NCI-H82 treated with DMSO at 0.1 percent for 48 hours (cell line): ENCODE measurements around the gene PTGER4.
"Not testable (repeated sequence)": the region's sequence is repeated elsewhere in the genome, so short reads cannot be mapped to it uniquely, and the experiment has no call there.

Experiments
- DNase-seq: peaks from one replicate; lab custom pipeline; 2025; ENCODE audit not compliant: unreplicated experiment; lab: John Stamatoyannopoulos, UW

PTGER4 gene

GRCh38 chr5:40679913-40680681, at the start of gene PTGER4:
Gene PTGER4 (plus strand): TSS chr5:40679915. CDS start chr5:40680994, 1,079 bp downstream.
- no peak for DNase-seq

- no peak for DNase-seq
Measured at GRCh38 chr5:40630126-40630525, 49.6 kb upstream of the PTGER4 start.

DNA sequence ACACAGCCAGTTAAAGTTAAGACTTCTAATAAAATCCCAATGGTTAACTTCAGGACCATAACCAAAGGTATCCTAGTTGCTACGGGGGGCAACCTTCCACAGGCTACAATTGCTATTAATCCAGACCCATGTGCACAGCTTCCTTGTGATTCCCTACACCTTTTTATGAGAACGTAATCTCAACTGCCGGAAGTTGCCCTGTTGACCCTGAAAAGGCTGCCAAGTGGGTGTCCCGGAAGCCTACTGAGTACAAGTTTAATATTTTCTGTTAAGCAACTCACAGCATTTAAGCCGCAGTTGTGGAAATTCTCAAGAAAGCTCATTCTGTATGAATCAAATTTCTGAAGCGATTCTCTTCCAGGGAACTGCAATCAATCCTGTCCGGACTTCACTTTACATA, 48.5 kb upstream of the PTGER4 start:
- no peak for DNase-seq

- no peak for DNase-seq
Measured at GRCh38 chr5:40634154-40634553, 45.6 kb upstream of the PTGER4 start.

- DNase-seq: no peak
Measured at GRCh38 chr5:40634593-40634992, 45.1 kb upstream of the PTGER4 start.

DNA sequence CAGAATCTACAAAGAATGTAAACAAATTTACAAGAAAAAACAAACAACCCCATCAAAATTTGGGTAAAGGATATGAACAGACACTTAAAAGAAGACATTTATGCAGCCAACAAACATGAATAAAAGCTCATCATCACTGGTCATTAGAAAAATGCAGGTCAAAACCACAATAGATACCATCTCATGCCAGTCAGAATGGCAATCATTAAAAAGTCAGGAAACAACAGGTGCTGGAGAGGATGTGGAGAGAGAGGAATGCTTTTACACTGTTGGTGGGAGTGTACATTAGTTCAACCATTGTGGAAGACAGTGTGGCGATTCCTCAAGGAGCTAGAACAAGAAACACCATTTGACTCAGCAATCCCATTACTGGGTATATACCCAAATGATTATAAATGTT, 40.2 kb upstream of the PTGER4 start:
- DNase-seq: not testable (repeated sequence)

GRCh38 chr5:40646266-40646665, 33.4 kb upstream of the PTGER4 start:
- no peak for DNase-seq

GRCh38 chr5:40648150-40648549, 31.6 kb upstream of the PTGER4 start:
- no peak for DNase-seq

- DNase-seq: no peak
Measured at GRCh38 chr5:40649463-40650030, 30.2 kb upstream of the PTGER4 start.

GRCh38 chr5:40651201-40651600, 28.5 kb upstream of the PTGER4 start:
- no peak for DNase-seq

DNA sequence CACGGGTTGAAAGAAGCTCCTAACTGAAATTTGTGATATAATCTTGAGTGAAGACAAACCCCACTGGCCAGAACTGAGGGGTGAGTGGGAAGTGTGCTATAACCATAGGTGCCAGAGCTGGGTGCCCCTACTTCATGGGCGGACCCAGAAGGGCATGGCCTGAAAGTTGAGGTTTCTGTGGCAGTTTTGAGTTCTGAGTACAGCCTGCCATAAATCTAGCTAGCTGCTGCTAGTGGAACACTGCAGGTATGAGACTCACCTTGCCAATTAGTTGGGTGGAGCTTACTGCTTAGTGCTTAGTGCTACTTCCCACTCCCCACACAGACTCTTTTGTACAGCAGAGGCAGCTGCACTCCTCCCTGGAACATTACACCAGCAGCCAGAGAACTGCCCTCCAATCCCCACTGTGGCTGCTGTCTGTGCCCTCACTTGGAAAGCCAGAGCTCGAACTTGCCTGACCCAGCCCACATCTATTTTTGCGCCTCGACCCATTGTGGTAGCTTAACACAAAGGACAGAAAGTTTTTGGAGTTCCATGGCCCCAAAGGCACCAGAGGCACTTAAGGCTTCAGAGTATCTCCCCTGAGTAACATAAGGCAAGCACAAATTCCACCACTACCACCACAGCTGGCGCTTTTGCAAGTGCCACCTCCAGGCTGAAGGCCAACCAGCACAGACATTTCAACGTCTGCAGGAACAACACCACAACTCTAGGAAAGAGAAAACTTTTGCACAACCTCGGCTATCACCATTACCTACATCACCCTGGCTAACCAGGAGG, 27.1 kb upstream of the PTGER4 start:
- DNase-seq: no peak

DNA sequence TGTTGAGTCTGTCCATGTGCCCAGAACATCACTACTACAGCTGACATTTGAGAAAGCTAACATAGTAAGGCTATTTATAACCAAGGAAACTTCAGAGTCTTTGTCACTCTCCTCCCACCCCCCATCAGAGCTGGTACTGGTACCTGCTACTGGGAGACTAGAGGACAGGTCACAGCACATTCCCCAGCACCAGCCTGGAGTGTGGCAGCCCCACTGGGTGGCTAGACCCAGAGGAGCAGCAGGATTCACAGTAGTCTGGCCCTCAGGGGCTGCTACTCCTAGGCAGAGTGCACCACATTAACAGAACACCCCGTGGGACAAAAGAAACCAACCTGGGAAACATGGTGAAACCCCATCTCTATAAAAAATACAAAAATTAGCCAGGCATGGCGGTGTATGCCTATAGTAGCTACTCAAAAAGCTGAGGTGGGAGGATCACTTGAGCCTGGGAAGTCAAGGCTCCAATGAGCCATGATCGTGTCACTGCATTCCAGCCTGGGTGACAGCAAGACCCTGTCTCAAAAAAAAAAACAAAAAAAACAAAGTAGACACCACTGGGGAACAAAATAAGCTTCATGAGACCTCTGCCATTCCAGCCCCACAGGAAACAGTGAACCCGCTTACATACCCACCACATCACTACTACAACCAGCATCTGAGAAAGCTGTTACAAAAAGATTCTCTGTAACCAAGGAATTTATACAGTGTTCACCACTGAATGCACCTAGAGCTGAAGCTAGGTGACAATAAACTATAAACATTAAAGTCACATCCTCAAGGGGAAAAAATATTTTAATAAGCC, 26.3 kb upstream of the PTGER4 start:
- no peak for DNase-seq

DNA sequence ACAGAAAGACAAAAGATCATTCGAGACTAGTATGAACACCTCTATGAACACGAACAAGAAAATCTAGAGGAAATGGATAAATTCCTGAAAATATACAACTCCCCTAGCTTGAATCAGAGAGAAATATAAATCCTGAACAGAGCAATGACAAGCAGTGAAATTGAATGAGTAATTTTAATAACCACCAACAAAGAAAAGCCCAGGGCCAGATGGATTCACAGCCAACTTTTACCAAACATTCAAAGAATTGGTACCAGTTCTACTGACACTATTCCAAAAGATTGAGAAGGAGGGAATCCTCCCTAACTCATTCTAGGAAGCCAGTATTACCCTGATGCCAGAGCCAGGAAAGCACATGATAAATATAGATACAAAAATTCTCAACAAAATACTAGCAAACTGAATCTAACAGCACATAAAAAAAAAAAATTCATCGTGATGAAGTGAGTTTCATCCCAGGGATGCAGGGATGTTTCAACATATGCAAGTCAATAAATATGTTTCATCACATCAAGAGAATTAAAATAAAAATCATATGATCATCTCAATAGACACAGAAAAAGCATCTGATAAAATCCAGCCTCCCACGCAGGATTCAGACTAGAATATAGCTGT, 25.2 kb upstream of the PTGER4 start:
- no peak for DNase-seq

- no peak for DNase-seq
Measured at GRCh38 chr5:40655138-40655537, 24.6 kb upstream of the PTGER4 start.

DNA sequence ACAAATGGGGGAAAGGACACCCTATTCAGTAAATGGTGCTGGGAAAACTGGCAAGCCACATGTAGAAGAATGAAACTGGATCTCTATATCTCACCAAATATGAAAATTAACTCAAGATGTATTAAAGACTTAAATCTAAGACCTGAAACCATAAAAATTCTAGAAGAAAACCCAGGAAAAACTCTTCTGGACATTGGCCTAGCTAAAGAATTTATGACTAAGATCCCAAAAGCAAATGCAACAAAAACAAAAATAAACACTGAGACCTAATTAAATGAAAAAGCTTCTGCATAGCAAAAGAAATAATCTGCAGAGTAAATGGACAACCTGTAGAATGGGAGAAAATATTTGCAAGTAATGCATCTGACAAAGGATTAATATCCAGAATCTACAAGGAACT, 23.6 kb upstream of the PTGER4 start:
- DNase-seq: not testable (repeated sequence)

DNA sequence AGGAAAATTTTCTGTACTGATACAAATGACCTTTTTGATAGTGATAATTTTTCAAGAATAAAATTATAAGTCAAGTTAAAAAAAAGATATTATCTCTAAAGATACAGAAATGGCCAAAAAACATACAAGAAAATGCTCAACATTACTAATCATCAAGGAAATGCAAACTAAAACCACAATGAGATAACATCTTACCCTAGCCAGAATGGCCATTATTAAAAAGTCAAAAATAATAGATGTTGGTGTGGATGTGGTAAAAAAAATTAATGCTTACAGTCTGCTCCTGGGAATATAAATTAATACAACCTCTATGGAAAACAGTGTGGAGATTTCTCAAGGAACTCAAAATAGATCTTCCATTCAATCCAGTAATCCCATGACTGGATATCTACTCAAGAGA, 22.9 kb upstream of the PTGER4 start:
- DNase-seq: no peak

GRCh38 chr5:40660751-40661150, 19.0 kb upstream of the PTGER4 start:
- no peak for DNase-seq

DNA sequence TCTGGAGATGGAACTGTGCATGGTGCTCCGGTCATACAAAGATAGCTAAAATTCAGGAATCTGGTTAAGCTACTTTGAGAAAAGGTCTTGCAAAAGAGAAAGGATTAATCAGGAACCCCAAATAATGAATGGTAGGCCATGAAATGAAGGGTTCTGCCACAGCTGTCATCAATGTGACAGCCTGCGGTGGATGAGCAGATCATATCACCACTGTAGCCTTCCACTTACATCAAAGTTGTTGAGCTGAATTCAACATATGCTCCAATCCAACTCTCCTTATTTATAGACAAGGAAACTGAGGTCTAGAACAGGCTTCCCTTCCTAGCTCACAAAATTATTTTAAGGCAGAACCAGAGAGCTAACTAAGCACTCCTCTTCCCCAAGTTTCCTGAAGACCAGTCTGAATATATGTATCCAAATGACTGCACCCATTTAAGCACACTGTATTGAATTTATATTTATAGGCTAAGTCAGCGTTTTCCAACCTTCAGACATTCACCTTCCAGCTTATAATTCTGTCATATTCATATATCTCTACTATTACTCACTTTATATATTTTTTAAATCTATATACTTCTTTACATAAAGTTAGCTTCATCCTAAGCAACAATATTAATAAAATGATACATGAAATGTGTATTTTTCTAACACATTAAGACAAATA, 13.9 kb upstream of the PTGER4 start:
- DNase-seq: no peak

DNA sequence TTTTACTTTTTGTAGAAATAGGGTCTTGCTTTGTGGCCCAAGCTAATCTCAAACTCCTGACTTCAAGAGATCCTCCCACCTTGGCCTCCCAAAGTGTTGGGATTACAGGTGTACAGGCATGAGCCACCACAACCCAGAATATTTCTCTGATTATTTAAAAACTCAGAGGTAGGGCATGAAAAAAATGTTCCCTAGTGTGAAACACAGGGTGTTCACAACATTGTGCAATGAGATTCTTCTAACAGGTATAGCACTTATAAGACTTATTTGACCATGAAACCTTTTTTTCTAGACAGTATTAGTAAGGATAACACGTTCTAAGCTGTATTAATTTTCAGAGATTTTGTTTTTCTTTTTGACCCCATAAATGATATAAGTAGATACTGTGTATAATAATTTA, 13.1 kb upstream of the PTGER4 start:
- no peak for DNase-seq

GRCh38 chr5:40667161-40667663, 12.5 kb upstream of the PTGER4 start:
- DNase-seq: no peak
